Adipocyte (in vitro differentiated cells): ENCODE measurements around the gene INS.

Experiments
- DNase-seq: peaks from one replicate; pipeline ENCODE4 v3.0.0-alpha.2; 2015; ENCODE audit warnings: low read depth
- H3K27me3 ChIP-seq: replicated peaks from 2 replicates; pipeline ENCODE4 v1.7.0; 2013; ENCODE audit warnings: mild to moderate bottlenecking, low read length, moderate library complexity; ENCODE audit not compliant: control insufficient read depth, insufficient read depth
- H3K36me3 ChIP-seq: 2 replicates; pipeline ENCODE4 v1.7.0; 2013; ENCODE audit warnings: low read length, mild to moderate bottlenecking, moderate library complexity; ENCODE audit not compliant: control insufficient read depth, insufficient read depth, severe bottlenecking
- H3K4me1 ChIP-seq: 2 replicates; pipeline ENCODE4 v1.7.0; 2013; ENCODE audit warnings: mild to moderate bottlenecking, low read length, moderate library complexity; ENCODE audit not compliant: control insufficient read depth, insufficient read depth
- H3K4me3 ChIP-seq: 2 replicates; pipeline ENCODE4 v1.7.0; 2013; ENCODE audit warnings: mild to moderate bottlenecking, low read length, moderate library complexity
- H3K9ac ChIP-seq: 2 replicates; pipeline ENCODE4 v1.7.0; 2013; ENCODE audit warnings: mild to moderate bottlenecking, low read length, moderate library complexity
- H3K9me3 ChIP-seq: 2 replicates; pipeline ENCODE4 v1.7.0; 2013; ENCODE audit warnings: mild to moderate bottlenecking, low read length, moderate library complexity; ENCODE audit not compliant: control insufficient read depth

The INS gene

DNA sequence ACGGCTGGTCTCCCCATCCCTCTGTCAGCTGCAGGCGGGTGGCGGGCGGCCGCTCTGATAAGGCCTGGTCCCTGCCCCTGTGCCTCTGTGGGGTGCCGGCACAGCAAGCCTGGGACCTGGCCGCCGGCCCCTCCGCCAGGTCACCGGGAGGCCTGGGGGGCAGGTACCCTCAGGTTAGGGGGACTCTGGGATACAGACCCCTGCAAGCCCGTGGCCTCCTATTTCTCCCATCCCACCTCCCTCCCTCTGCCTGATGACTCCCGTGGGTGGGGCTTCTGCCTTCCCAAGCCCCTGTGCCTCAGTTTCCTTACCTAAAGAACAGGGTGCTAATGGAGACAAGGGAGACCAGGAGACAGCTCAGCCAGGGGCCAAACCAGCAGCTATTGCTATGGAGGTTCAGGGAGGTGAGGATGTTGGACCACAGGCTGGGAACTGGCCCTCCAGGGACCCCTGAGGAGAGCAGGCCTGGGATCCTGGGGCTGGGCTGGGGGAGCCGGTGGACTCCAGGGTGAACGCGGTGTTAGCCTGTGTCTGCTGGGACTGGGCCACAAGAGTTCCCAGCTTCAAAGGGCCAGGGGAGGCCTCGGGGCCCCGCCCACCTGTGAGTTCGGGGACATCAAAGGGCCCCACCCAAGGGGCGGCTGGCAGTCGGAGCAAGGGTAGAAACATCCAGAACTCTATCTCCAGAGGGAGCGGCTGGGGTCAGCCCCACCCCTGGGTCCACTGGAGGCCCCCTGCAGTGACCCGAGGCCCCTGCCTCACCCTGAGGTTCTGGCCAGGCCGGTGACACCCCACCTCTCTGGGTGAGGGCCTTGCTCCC lies 42.6 kb upstream of the INS start:
- Histone ChIP-seq H3K9ac (no peak overlapping the region), H3K27me3 (peaks cover 21% of the 10 kb centered on the region), H3K9me3 (peaks cover 22% of the 10 kb centered on the region), H3K4me3 (no peak overlapping the region), H3K36me3 (no peaks in the 10 kb centered on the region), H3K4me1 (no peaks in the 10 kb centered on the region)
- no peak for DNase-seq

DNA sequence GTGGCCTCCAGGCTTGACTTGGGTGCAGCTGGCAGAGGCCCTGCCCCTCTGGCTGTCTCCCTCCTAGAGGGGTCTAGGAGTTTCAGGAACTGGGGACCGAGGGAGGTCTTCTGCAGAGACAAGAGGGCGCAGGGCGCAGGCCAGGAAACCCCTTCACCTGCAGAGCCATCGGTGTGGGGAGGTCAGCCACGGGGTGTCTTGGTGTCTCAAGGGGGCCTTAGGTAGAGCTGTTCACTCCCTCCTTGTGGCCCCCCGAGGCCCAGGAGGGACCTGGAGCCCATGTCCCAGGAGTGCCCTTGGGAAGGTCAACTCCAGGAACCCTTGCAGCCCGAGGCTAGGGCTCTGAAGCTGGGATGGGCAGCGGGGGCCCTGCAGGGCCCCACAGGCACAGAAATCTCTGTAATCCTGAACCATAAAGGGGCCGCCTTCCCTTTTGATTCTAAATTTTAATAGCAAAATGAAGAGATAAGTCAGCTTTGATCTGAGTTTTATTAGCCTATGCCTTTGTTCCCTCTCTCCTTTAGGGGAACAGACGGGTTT lies 42.0 kb upstream of the INS start:
- H3K27me3 ChIP-seq = peaks cover 14% of the 10 kb centered on the region
- no peak for DNase-seq
- H3K9me3 ChIP-seq = peaks cover 22% of the 10 kb centered on the region
- no peaks in the 10 kb centered on the region for H3K4me1 ChIP-seq
- H3K4me3 ChIP-seq = no peak overlapping the region
- H3K36me3 ChIP-seq = no peaks in the 10 kb centered on the region
- H3K9ac ChIP-seq = no peak overlapping the region

DNA sequence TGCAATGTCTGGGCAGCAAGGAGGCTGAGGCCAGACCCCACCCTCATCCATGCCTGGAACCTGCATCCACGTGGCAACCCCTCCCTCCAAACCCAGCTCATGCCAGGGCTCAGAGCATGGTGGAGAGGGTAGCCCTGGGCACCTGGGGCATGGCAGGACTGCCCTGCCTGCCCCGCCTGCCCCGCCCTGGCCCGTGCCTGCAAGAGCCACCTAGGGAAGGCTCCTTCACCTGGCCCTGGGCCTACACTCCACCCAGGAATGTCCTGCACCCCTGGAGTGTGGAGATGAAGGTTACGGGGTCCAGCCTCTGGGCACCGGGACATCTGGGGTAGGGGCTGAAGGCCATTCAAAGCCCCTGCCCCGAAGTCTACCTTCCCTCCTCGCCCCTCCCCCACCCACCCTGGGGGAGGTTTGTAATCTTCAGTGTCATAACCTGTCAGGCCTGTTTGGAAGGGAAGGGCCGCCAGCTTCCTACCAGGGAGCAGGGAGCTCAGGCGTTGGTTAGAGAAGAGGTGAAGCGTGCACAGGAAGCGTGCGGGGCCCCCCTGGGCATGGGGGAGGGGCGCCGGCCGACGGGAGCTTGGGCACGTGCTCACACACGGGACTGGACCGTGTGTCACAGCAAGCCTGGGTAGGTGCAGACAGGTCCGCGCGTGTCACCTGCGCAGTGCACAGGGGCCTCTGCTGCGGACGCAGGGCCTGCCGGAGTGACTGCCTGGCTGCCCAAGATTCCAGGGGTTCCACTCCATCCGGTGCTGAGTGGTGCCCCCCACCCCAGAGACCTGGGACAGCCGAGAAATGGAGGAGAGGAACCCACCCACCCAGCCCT lies 41.3 kb upstream of the INS start:
- Histone ChIP-seq H3K27me3 (peaks cover 10% of the 10 kb centered on the region), H3K36me3 (no peaks in the 10 kb centered on the region), H3K9ac (no peak overlapping the region), H3K4me3 (no peak overlapping the region), H3K9me3 (peaks cover 17% of the 10 kb centered on the region), H3K4me1 (no peaks in the 10 kb centered on the region)
- no peak for DNase-seq

DNA sequence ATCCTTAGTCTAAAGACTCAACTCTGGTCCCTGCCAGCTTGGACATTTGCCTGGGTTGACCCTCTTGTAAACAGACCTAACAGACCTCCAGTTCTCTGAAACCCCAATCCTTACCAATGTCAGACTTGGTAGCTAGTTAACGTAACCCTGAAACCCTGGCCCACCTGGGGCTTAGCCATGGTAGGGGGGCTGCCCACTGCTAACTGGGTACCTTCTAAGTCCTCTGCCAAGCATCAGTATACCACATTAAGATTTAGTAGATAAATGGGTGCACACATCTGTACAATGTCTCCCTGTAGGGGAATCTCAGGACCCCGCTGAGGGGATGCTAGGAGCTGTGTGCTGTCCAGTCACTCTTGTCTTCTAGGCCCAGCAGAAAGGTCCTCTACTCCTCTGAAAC lies 40.5 kb upstream of the INS start:
- H3K9me3 ChIP-seq = peaks cover 13% of the 10 kb centered on the region
- H3K4me3 ChIP-seq = no peak overlapping the region
- no peak overlapping the region for H3K9ac ChIP-seq
- DNase-seq = no peak
- no peaks in the 10 kb centered on the region for H3K4me1 ChIP-seq
- H3K36me3 ChIP-seq = no peaks in the 10 kb centered on the region
- peaks cover 16% of the 10 kb centered on the region for H3K27me3 ChIP-seq

DNA sequence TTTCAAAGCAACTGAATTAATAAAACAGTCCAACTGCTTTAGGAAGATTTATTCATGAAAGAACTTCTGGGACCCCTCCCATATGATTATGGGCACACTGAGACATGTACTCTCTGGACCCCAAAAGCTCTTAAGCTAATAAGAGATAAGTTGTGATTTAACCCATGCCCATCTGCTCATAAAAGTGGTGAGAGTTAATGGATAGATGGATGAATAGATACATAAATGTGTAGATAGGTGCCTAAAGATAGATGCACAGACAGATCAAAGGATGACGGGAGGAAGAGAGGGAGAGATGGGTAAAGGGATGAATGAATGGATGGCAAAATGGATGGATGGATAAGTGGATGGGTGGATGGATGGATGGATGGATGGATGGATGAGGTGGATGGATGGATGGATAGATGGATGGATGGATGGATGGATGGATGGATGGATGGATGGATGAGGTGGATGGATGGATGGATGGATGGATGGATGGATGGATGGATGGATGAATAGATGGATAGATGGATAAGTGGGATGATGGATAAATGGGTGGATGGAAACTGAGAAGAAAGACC lies 40.0 kb upstream of the INS start:
- no peaks in the 10 kb centered on the region for H3K36me3 ChIP-seq
- no peak overlapping the region for H3K9ac ChIP-seq
- H3K4me1 ChIP-seq = no peaks in the 10 kb centered on the region
- H3K27me3 ChIP-seq = peaks cover 17% of the 10 kb centered on the region
- H3K4me3 ChIP-seq = no peak overlapping the region
- H3K9me3 ChIP-seq = peaks cover 13% of the 10 kb centered on the region
- no peak for DNase-seq

DNA sequence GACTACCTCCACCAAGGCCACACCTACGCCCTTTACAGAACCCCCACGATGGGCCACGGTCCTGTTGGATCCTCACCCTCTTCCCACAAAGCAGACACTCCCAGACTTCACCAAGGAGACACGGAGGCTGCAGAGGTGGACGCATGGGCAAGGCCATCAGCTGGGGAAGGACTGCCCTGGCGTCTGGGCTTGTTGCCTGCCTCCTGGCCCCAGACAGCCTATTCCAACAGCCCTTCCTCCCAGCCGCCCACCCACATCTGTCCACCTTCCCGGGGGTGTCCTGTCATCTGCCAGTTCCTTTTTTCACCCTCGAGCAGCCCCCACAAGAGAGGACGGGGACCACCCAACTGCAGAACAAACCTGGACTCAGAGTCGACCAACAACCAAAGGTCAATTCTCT lies 39.5 kb upstream of the INS start:
- Histone ChIP-seq H3K4me3 (no peak overlapping the region), H3K4me1 (no peaks in the 10 kb centered on the region), H3K9me3 (peaks cover 13% of the 10 kb centered on the region), H3K36me3 (no peaks in the 10 kb centered on the region), H3K27me3 (peaks cover 22% of the 10 kb centered on the region), H3K9ac (no peak overlapping the region)
- no peak for DNase-seq

DNA sequence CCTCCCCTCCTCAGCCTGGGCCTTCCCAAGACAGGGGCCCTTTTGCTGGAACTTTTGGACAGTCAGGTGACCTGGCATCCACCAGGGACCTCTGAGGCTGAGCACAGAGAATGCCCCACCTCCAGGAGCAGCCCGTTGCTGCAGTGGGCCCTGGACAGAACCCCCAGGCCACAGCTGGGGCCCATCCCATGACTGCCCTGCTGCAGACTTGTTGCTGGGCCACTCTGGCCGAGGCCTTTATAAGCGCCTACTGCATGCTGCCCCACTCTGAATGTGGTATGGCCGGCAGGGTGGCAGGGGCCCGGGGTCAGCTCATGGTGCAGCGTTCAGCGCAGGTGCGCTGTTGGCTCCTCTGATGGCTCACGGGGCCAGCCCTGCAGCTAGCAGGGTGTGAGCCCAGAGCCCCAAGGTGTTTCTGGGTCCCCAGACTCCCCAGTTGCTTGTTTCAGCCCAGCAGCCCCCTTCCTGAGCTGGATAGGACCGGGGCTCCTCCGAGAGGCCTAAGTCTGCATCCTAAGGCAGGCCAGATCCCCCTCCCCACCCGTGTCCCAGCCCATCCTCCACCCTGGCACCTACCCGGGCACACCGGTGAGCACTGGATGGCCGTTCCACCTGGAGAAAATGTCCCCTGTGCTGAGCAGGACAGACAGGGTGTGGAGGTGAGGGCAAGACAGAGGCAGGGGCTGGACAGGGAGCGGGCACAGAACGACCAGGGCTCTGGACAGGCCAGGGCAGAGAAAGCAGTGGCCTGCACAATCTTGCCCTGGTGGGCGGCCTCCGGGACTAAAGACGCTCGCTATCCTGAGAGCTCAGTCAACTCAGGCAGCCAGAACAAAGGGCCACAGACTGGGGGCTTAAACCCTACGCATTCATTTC lies 38.7 kb upstream of the INS start:
- H3K4me3 ChIP-seq = no peak overlapping the region
- no peaks in the 10 kb centered on the region for H3K36me3 ChIP-seq
- H3K27me3 ChIP-seq = peaks cover 29% of the 10 kb centered on the region
- no peak overlapping the region for H3K9ac ChIP-seq
- DNase-seq = no peak
- H3K4me1 ChIP-seq = no peaks in the 10 kb centered on the region
- H3K9me3 ChIP-seq = peaks cover 13% of the 10 kb centered on the region

DNA sequence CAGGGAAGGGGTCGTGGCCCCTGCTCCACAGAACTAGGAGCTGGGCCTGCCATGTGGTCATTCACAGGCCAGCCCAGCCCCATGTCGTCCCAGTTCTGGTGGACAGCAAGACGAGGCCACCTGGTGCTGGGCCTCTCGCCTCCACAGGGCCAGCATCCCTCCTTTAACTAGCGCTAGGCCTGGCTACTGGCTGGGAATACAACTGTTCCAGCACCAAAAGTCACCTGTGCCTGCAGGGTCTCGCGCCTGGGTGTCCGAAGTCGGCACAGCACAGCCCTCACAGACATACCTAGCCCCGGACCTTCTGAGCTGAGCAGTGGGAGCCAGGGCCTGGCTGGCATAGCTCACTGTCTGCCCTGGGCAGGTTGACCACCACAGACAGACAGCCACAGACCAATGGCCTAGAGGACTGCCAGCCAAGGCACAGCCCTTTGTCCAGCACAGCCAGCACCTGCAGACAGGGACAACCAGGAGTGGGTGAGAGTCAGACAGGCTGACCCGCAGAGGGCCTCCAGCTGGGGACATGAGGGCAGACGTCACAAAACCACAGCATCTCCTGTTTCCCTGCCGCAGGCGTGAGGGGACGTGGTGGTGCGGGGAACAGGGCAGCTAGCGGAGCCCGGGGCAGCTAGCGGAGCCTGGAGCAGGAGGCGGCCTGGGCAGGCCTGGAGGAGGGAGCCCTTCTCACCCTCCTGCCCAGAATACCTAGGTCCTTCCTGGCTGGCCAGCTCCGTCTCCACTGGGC lies 37.8 kb upstream of the INS start:
- peak; percentile 7 for DNase-seq
- peaks cover 34% of the 10 kb centered on the region for H3K27me3 ChIP-seq
- H3K4me1 ChIP-seq = no peaks in the 10 kb centered on the region
- no peak overlapping the region for H3K9ac ChIP-seq
- H3K9me3 ChIP-seq = peaks cover 13% of the 10 kb centered on the region
- no peaks in the 10 kb centered on the region for H3K36me3 ChIP-seq
- no peak overlapping the region for H3K4me3 ChIP-seq

GRCh38 chr11:2197771-2198520 lies 36.9 kb upstream of the INS start:
- H3K27me3 ChIP-seq = peaks cover 43% of the 10 kb centered on the region
- DNase-seq = no peak
- H3K9ac ChIP-seq = no peak overlapping the region
- no peaks in the 10 kb centered on the region for H3K4me1 ChIP-seq
- H3K4me3 ChIP-seq = no peak overlapping the region
- H3K9me3 ChIP-seq = peaks cover 13% of the 10 kb centered on the region
- H3K36me3 ChIP-seq = no peaks in the 10 kb centered on the region
